Posterior vena cava (tissue), 2 donors: ENCODE results near the gene ITPKB. TPM values are rescaled to one million over a fixed set of nuclear protein-coding genes. Genes with fewer than 3 reads are reported as not detected.

Experiments used
- DNase-seq: peaks from one replicate; pipeline ENCODE4 v3.0.0-alpha.2; 2020; ENCODE audit warnings: low spot score
- intact Hi-C, 2 donors: fragments of 100-400 bp; cut with DNase I; formaldehyde crosslinking; loops; one replicate each; pipeline versions ENCODE4 v1.14.1 to v1.14.2; 2022 to 2023
- total RNA-seq, 2 donors: library from RNA; stranded (reverse); fragmentation: NEBNext Ultra II Directional; extraction: Animal tissue kit (Norgen Biotek cat#: 25700); gene quantifications; one replicate each; pipeline ENCODE4 v1.2.1, GENCODE V29; 2021
- donor health status: DM: yes; HTN: yes; CAD: no.
- donor health status: DM: yes; HTN: yes; CAD: no.

Gene ITPKB
- total RNA-seq, 2 donors from 2014 or later, result 22.4 to 24.4 TPM

GRCh38 chr1:226664413-226665101 is 74.5 kb downstream of the ITPKB start:
- peak; percentile 90 for DNase-seq
- intact Hi-C loops, result loop anchor here in 1 of 2 donors (5.0 kb wide), 2 partner anchors 33 to 73 kb away; partner anchors contain the start of gene ITPKB

- no peak for DNase-seq
- intact Hi-C loops, result loop anchor here in 1 of 2 donors (5.0 kb wide), 2 partner anchors 34 to 74 kb away; partner anchors contain the start of gene ITPKB
Measured at GRCh38 chr1:226663327-226663704, 75.8 kb downstream of the ITPKB start.

- peak; percentile 93 for DNase-seq
- intact Hi-C loops, result loop anchor here in 1 of 2 donors (5.0 kb wide), 2 partner anchors 35 to 75 kb away; partner anchors contain the start of gene ITPKB
Measured at GRCh38 chr1:226662642-226663326, 76.3 kb downstream of the ITPKB start.

- intact Hi-C loops, result loop anchor here in 1 of 2 donors (5.0 kb wide), 2 partner anchors 35 to 75 kb away; partner anchors contain the start of gene ITPKB
- peak; percentile 84 for DNase-seq
Measured at GRCh38 chr1:226661965-226662364, 77.1 kb downstream of the ITPKB start.

- intact Hi-C loops, result loop anchor here in 1 of 2 donors (5.0 kb wide), 2 partner anchors 36 to 76 kb away; partner anchors contain the start of gene ITPKB
- peak; percentile 31 for DNase-seq
Measured at GRCh38 chr1:226661271-226661670, 77.8 kb downstream of the ITPKB start.

- intact Hi-C loops, result loop anchor here in 1 of 2 donors (5.0 kb wide), 2 partner anchors 37 to 77 kb away; partner anchors contain the start of gene ITPKB
- DNase-seq, result peak; percentile 84
Measured at GRCh38 chr1:226660410-226661182, 78.5 kb downstream of the ITPKB start.

GRCh38 chr1:226659641-226660040 is 79.4 kb downstream of the ITPKB start:
- intact Hi-C loops, result loop anchor here in 1 of 2 donors (5.0 kb wide), 2 partner anchors 38 to 78 kb away; partner anchors contain the start of gene ITPKB
- DNase-seq, result peak; percentile 70

- peak; percentile 71 for DNase-seq
- intact Hi-C loops, result no loop called here
Measured at GRCh38 chr1:226659136-226659535, 79.9 kb downstream of the ITPKB start.

- intact Hi-C loops, result no loop called here
- DNase-seq, result peak; percentile 58
Measured at GRCh38 chr1:226658546-226659125, 80.4 kb downstream of the ITPKB start.

GRCh38 chr1:226657895-226658545 is 81.1 kb downstream of the ITPKB start:
- DNase-seq, result peak; percentile 79
- intact Hi-C loops, result no loop called here

GRCh38 chr1:226656601-226657277 is 82.3 kb downstream of the ITPKB start:
- intact Hi-C loops, result no loop called here
- peak; percentile 90 for DNase-seq

- DNase-seq, result peak; percentile 47
- intact Hi-C loops, result no loop called here
Measured at GRCh38 chr1:226656201-226656600, 82.9 kb downstream of the ITPKB start.

- DNase-seq, result peak; percentile 72
- intact Hi-C loops, result no loop called here
Measured at GRCh38 chr1:226655251-226656163, 83.6 kb downstream of the ITPKB start.

- intact Hi-C loops, result no loop called here
- no peak for DNase-seq
Measured at GRCh38 chr1:226654668-226655055, 84.4 kb downstream of the ITPKB start.

GRCh38 chr1:226654046-226654667 is 84.9 kb downstream of the ITPKB start:
- peak; percentile 66 for DNase-seq
- intact Hi-C loops, result no loop called here

GRCh38 chr1:226653311-226653921 is 85.7 kb downstream of the ITPKB start:
- no peak for DNase-seq
- intact Hi-C loops, result no loop called here
